ENCODE data around the gene CUL7. TPM values are rescaled to one million over a fixed set of nuclear protein-coding genes. Genes with fewer than 3 reads are reported as not detected.

The CUL7 gene
- total and polyA plus RNA-seq, 9 of the 15 experiments (the other 6 are each of a cell fraction or from before 2014, with no cell fraction given), result 0.44 to 20.1 (median 8.6) TPM

DNA sequence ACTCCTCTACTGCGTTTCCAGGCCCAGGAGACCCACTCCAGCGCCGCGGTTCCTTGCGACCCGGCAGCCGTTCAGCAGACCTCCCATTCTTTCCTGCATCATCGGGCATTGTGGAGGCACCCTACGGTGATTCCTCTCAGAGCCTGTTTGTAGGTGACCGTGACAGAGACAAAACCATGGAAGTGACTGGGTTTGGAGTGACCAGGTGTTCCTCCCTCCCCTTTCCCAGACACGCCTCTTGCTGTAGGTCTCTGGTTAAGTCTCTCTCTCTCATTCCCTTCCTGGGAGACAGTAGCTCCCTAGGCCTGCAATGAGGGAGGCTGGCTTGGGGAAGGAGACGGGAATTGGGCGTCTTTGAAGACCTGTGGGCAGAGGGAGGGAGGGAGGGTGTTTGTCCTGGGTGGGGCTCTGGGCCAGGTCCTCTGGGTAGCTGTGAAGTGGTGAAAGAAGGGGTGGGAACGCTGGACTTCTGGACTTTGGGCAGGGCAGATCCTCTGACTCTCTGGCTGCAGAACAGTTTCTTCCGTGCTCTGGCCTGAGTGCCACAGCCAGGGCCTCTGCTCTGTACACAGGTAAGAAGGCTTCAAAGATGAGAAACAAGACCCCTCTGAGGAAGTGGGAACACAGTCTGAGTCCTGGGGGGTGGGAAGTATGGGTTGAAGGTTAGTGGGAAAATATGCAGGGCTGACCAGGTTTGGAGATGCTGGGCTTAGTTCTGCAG is 6.5 kb upstream of the CUL7 start (continued):
- TF ChIP-seq ZBTB40 (IDR thresholded peaks at IDR 0.05), result 0 out of 2 replicates have a peak, but pooled peaks have one; percentile 34
- TF ChIP-seq ZBTB40 (CRISPR knock-in tag; IDR thresholded peaks at IDR 0.05), result no peak
- TF ChIP-seq EP300 (IDR thresholded peaks at IDR 0.05; ENCODE audit: low read length), result no peak
- peak; percentile 51; the same call in 1 of the 2 replicates for TF ChIP-seq IFI16 (CRISPR knock-in tag; IDR thresholded peaks at IDR 0.05)
- TF ChIP-seq CBX5 (IDR thresholded peaks at IDR 0.05; ENCODE audit: borderline replicate concordance, low read depth), result no peak
- no peak for TF ChIP-seq GTF2F1 (IDR thresholded peaks at IDR 0.05; ENCODE audit: low read depth, low read length)
- TF ChIP-seq FOSL1 (tag; conservative IDR thresholded peaks at IDR 0.05), result peak; percentile 67
- TF ChIP-seq MEIS2 (IDR thresholded peaks at IDR 0.05; ENCODE audit: partially characterized antibody), result no peak
- 0 out of 4 replicates have a peak, but pooled peaks of 1 of the 2 experiments have one; percentile 81 for TF ChIP-seq HDAC1 (IDR thresholded peaks at IDR 0.05)
- TF ChIP-seq NR4A1 (CRISPR knock-in tag; IDR thresholded peaks at IDR 0.05), result no peak
- TF ChIP-seq NR4A1 (tag; IDR thresholded peaks at IDR 0.05), result peak; percentile 53; the same call in 1 of the 2 replicates
- TF ChIP-seq SETDB1 (IDR thresholded peaks at IDR 0.05; ENCODE audit: low read length), result no peak
- no peak for TF ChIP-seq ESRRB (CRISPR knock-in tag; IDR thresholded peaks at IDR 0.05; ENCODE audit: borderline replicate concordance)
- no peak for TF ChIP-seq ZBED1 (IDR thresholded peaks at IDR 0.05)
- no peak for TF ChIP-seq CBX1 (IDR thresholded peaks at IDR 0.05; ENCODE audit: low read depth)
- peak; percentile 8; the same call in 1 of the 2 replicates for TF ChIP-seq SUPT5H (IDR thresholded peaks at IDR 0.05)
- TF ChIP-seq, protein P1, sequence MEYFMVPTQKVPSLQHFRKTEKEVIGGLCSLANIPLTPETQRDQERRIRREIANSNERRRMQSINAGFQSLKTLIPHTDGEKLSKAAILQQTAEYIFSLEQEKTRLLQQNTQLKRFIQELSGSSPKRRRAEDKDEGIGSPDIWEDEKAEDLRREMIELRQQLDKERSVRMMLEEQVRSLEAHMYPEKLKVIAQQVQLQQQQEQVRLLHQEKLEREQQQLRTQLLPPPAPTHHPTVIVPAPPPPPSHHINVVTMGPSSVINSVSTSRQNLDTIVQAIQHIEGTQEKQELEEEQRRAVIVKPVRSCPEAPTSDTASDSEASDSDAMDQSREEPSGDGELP (CRISPR knock-in tag; IDR thresholded peaks at IDR 0.05; ENCODE audit: borderline replicate concordance), result no peak; the same call in 1 of the 2 replicates
- TF ChIP-seq FOXP1 (CRISPR knock-in tag; IDR thresholded peaks at IDR 0.05), result peak; percentile 10; the same call in 1 of the 2 replicates
- TF ChIP-seq SNRNP70 (optimal IDR thresholded peaks at IDR 0.05; ENCODE audit: low read depth, low read length), result no peak
